ENCODE data around the gene PCYT1B.

Gene PCYT1B

GRCh38 chrX:24577091-24577490 lies 70.1 kb downstream of the PCYT1B start:
- DNase-seq, result no peak
- H3K4me3 Mint-ChIP-seq, result no peak overlapping the region
- H3K9me3 Mint-ChIP-seq, result no peaks in the 10 kb centered on the region
- ATAC-seq, result no peak
- H3K27me3 Mint-ChIP-seq, result no peaks in the 10 kb centered on the region
- H3K4me1 Mint-ChIP-seq, result no peaks in the 10 kb centered on the region
- H3K27ac Mint-ChIP-seq, result no peak overlapping the region

- H3K4me3 Mint-ChIP-seq, result no peak overlapping the region
- H3K4me1 Mint-ChIP-seq, result no peaks in the 10 kb centered on the region
- DNase-seq, result no peak
- no peak for ATAC-seq
- H3K27me3 Mint-ChIP-seq, result no peaks in the 10 kb centered on the region
- no peak overlapping the region for H3K27ac Mint-ChIP-seq
- no peaks in the 10 kb centered on the region for H3K9me3 Mint-ChIP-seq
Measured at GRCh38 chrX:24575496-24575895, 71.7 kb downstream of the PCYT1B start.

- Mint-ChIP-seq H3K4me1 (no peaks in the 10 kb centered on the region), H3K9me3 (no peaks in the 10 kb centered on the region), H3K27me3 (no peaks in the 10 kb centered on the region), H3K27ac (no peak overlapping the region), H3K4me3 (no peak overlapping the region)
- ATAC-seq (no peak), DNase-seq (no peak)
Measured at GRCh38 chrX:24574743-24575142, 72.4 kb downstream of the PCYT1B start.

- Mint-ChIP-seq H3K27ac (no peak overlapping the region), H3K4me3 (no peak overlapping the region), H3K27me3 (no peaks in the 10 kb centered on the region), H3K4me1 (no peaks in the 10 kb centered on the region), H3K9me3 (no peaks in the 10 kb centered on the region)
- no peak for ATAC-seq
- DNase-seq, result no peak
Measured at GRCh38 chrX:24567169-24567568, 80.0 kb downstream of the PCYT1B start.

GRCh38 chrX:24566240-24566639 lies 80.9 kb downstream of the PCYT1B start:
- Mint-ChIP-seq H3K4me1 (no peaks in the 10 kb centered on the region), H3K27ac (no peak overlapping the region), H3K4me3 (no peak overlapping the region), H3K27me3 (no peaks in the 10 kb centered on the region), H3K9me3 (no peaks in the 10 kb centered on the region)
- DNase-seq (no peak), ATAC-seq (no peak)

GRCh38 chrX:24563291-24564010 lies 83.7 kb downstream of the PCYT1B start:
- DNase-seq, result no peak
- Mint-ChIP-seq H3K4me1 (no peaks in the 10 kb centered on the region), H3K4me3 (no peak overlapping the region), H3K9me3 (no peaks in the 10 kb centered on the region), H3K27ac (no peak overlapping the region), H3K27me3 (no peaks in the 10 kb centered on the region)
- no peak for ATAC-seq

- DNase-seq (no peak), ATAC-seq (no peak)
- Mint-ChIP-seq H3K4me1 (no peaks in the 10 kb centered on the region), H3K27ac (no peak overlapping the region), H3K9me3 (no peaks in the 10 kb centered on the region), H3K4me3 (no peak overlapping the region), H3K27me3 (no peaks in the 10 kb centered on the region)
Measured at GRCh38 chrX:24561121-24561520, 86.0 kb downstream of the PCYT1B start.

- no peak for ATAC-seq
- H3K27me3 Mint-ChIP-seq, result no peaks in the 10 kb centered on the region
- H3K27ac Mint-ChIP-seq, result no peak overlapping the region
Measured at GRCh38 chrX:24553011-24553410, 94.1 kb downstream of the PCYT1B start.

GRCh38 chrX:24550166-24550565 lies 97.0 kb downstream of the PCYT1B start:
- Mint-ChIP-seq H3K27ac (no peak overlapping the region), H3K4me3 (no peak overlapping the region), H3K9me3 (no peaks in the 10 kb centered on the region), H3K4me1 (no peaks in the 10 kb centered on the region), H3K27me3 (no peaks in the 10 kb centered on the region)
- DNase-seq (no peak), ATAC-seq (no peak)

More at GRCh38 chrX:24553011-24553410, 94.1 kb downstream of the PCYT1B start:
- no peak for DNase-seq
- Mint-ChIP-seq H3K4me1 (no peaks in the 10 kb centered on the region), H3K4me3 (no peak overlapping the region), H3K9me3 (no peaks in the 10 kb centered on the region)

- ATAC-seq (no peak), DNase-seq (no peak)
- Mint-ChIP-seq H3K4me1 (no peaks in the 10 kb centered on the region), H3K9me3 (no peaks in the 10 kb centered on the region), H3K4me3 (no peak overlapping the region), H3K27ac (no peak overlapping the region), H3K27me3 (no peaks in the 10 kb centered on the region)
Measured at GRCh38 chrX:24547961-24548360, 99.2 kb downstream of the PCYT1B start.

- no peak overlapping the region for H3K4me3 Mint-ChIP-seq
- no peaks in the 10 kb centered on the region for H3K4me1 Mint-ChIP-seq
- H3K27me3 Mint-ChIP-seq, result no peaks in the 10 kb centered on the region
- ATAC-seq, result no peak
- no peaks in the 10 kb centered on the region for H3K9me3 Mint-ChIP-seq
- peak overlapping the region in 1 of 2 donors; percentile 3 for H3K27ac Mint-ChIP-seq
- DNase-seq, result no peak
Measured at GRCh38 chrX:24542756-24543155, 104.4 kb downstream of the PCYT1B start.

GRCh38 chrX:24536551-24536950 lies 110.6 kb downstream of the PCYT1B start:
- no peak overlapping the region for H3K27ac Mint-ChIP-seq
- ATAC-seq (no peak), DNase-seq (no peak)
- no peak overlapping the region for H3K4me3 Mint-ChIP-seq
- no peaks in the 10 kb centered on the region for H3K4me1 Mint-ChIP-seq
- H3K27me3 Mint-ChIP-seq, result no peaks in the 10 kb centered on the region
- no peaks in the 10 kb centered on the region for H3K9me3 Mint-ChIP-seq

GRCh38 chrX:24528605-24529004 lies 118.5 kb downstream of the PCYT1B start:
- no peak for DNase-seq
- ATAC-seq, result no peak
- Mint-ChIP-seq H3K27ac (no peak overlapping the region), H3K4me3 (no peak overlapping the region), H3K9me3 (no peaks in the 10 kb centered on the region), H3K27me3 (no peaks in the 10 kb centered on the region), H3K4me1 (no peaks in the 10 kb centered on the region)

- DNase-seq, result no peak
- H3K27me3 Mint-ChIP-seq, result no peaks in the 10 kb centered on the region
- no peak overlapping the region for H3K4me3 Mint-ChIP-seq
- no peaks in the 10 kb centered on the region for H3K9me3 Mint-ChIP-seq
- no peak overlapping the region for H3K27ac Mint-ChIP-seq
- ATAC-seq, result no peak
- H3K4me1 Mint-ChIP-seq, result no peaks in the 10 kb centered on the region
Measured at GRCh38 chrX:24526616-24527015, 120.5 kb downstream of the PCYT1B start.

- Mint-ChIP-seq H3K27me3 (no peaks in the 10 kb centered on the region), H3K27ac (no peak overlapping the region), H3K4me3 (no peak overlapping the region), H3K9me3 (no peaks in the 10 kb centered on the region), H3K4me1 (no peaks in the 10 kb centered on the region)
- DNase-seq (no peak), ATAC-seq (no peak)
Measured at GRCh38 chrX:24525455-24525854, 121.7 kb downstream of the PCYT1B start.

- no peaks in the 10 kb centered on the region for H3K9me3 Mint-ChIP-seq
- H3K27me3 Mint-ChIP-seq, result no peaks in the 10 kb centered on the region
- ATAC-seq, result no peak
- H3K4me1 Mint-ChIP-seq, result no peaks in the 10 kb centered on the region
- H3K4me3 Mint-ChIP-seq, result no peak overlapping the region
- no peak for DNase-seq
- no peak overlapping the region for H3K27ac Mint-ChIP-seq
Measured at GRCh38 chrX:24520472-24520871, 126.7 kb downstream of the PCYT1B start.

- ATAC-seq, result no peak
- Mint-ChIP-seq H3K27ac (peak overlapping the region in 1 of 2 donors; percentile 46), H3K27me3 (no peaks in the 10 kb centered on the region), H3K4me3 (no peak overlapping the region), H3K4me1 (peaks cover 11% of the 10 kb centered on the region), H3K9me3 (no peaks in the 10 kb centered on the region)
- DNase-seq, result no peak
Measured at GRCh38 chrX:24515447-24515846, 131.7 kb downstream of the PCYT1B start.
